Uterus (tissue), 4 donors: Measurements from ENCODE around the gene DNMT3A. TPM values are rescaled to one million over a fixed set of nuclear protein-coding genes. Genes with fewer than 3 reads are reported as not detected.
A peak's percentile ranks its signal among the peaks of the same experiment; 100 is the strongest.

Source experiments
- DNase-seq, 2 donors: peaks; one replicate each; pipeline ENCODE4 v3.0.0-alpha.2; 2019 to 2020
- H3K27ac ChIP-seq, 2 donors: fragments of 200-600 bp; sonication (generic); 1 replicate in 1 of 2; 2 replicates in 1 of 2; pipeline ENCODE4 v1.5.1; 2016 to 2018
- H3K27me3 ChIP-seq, 2 donors: fragments of 200-600 bp; sonication (generic); one replicate each; pipeline ENCODE4 v1.5.1; 2018 to 2019; ENCODE audit warnings: control low read depth in 1 of 2
- H3K36me3 ChIP-seq, 2 donors: fragments of 200-600 bp; sonication (generic); one replicate each; pipeline ENCODE4 v1.5.1; 2019; ENCODE audit warnings: control low read depth in 1 of 2
- H3K4me1 ChIP-seq, 2 donors: fragments of 200-600 bp; sonication (generic); one replicate each; pipeline ENCODE4 v1.5.1; 2018 to 2019; ENCODE audit warnings: control low read depth in 1 of 2
- H3K4me3 ChIP-seq, 2 donors: fragments of 200-600 bp; sonication (generic); 1 replicate in 1 of 2; 2 replicates in 1 of 2; pipeline ENCODE4 v1.5.1; 2018 to 2019; ENCODE audit warnings: mild to moderate bottlenecking in 1 of 2
- H3K9me3 ChIP-seq, 2 donors: fragments of 200-600 bp; sonication (generic); one replicate each; pipeline ENCODE4 v1.5.1; 2019; ENCODE audit warnings: control low read depth in 1 of 2
- CTCF ChIP-seq, 4 experiments: fragments of 200-600 bp in 2 of 4; fragments of 450-650 bp in 2 of 4; sonication (generic) in 2 of 4; IDR thresholded peaks; one replicate each; pipeline ENCODE4 v1.5.1; 2016 to 2019; ENCODE audit warnings: antibody characterized with exemption in 4 of 4, mild to moderate bottlenecking in 2 of 4, moderate library complexity in 1 of 4
- POLR2A ChIP-seq, 2 donors: fragments of 450-650 bp; IDR thresholded peaks; one replicate each; pipeline ENCODE4 v1.6.1; 2016; ENCODE audit warnings: antibody characterized with exemption in 2 of 2, mild to moderate bottlenecking in 1 of 2, moderate library complexity in 1 of 2
- intact Hi-C: fragments of 100-400 bp; cut with DNase I; formaldehyde crosslinking; loops from one replicate; pipeline ENCODE4 v1.15.1; 2023; ENCODE audit warnings: low total_unique reads
- total RNA-seq, 4 donors: library from RNA; depleted of rRNA in 3 of 4; stranded (reverse); fragments of >200 nt in 3 of 4; gene quantifications; one replicate each; pipeline versions ENCODE4 v1.1.0 to v1.2.4, GENCODE V29; 2014 to 2023
- donor health status: DM: yes; HTN: yes; CAD: no.

DNMT3A gene
- total RNA-seq, 4 donors from 2014 or later: 2.3 to 95.8 (median 29.9) TPM

DNA sequence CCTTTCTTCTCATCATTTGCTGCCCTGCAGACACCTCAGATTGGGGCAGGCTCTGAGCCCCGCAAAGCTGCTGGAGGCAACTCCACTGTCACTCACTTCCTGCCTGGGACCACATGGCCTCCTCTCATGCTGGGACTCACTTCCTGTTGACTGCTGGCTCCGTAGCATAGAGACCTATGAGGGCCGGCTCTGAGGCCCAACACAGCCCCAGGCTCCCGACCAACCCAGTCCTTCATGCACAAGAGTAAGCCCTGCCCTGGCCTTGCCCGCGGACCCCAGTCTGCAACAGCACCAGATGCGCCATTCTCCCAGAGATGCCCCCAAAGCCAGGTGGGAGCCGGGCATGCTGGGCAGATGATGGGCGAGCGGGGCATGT lies 55.7 kb downstream of the DNMT3A start:
- intact Hi-C loops: no loop called here
- Histone ChIP-seq H3K9me3 (no peaks in the 10 kb centered on the region), H3K4me1 (peaks cover 0 to 3% of the 10 kb centered on the region in 2 donors), H3K36me3 (no peaks in the 10 kb centered on the region), H3K27ac (peak overlapping the region in 1 of 2 donors; percentile 23), H3K27me3 (no peaks in the 10 kb centered on the region), H3K4me3 (no peak overlapping the region)
- TF ChIP-seq POLR2A (IDR thresholded peaks at IDR 0.05): no peak
- no peak for TF ChIP-seq CTCF (IDR thresholded peaks at IDR 0.05)
- DNase-seq: no peak

- TF ChIP-seq CTCF (IDR thresholded peaks at IDR 0.05): no peak
- no peak for TF ChIP-seq POLR2A (IDR thresholded peaks at IDR 0.05)
These were observed 56.3 kb downstream of the DNMT3A start for GRCh38 chr2:25285265-25286024.

GRCh38 chr2:25284756-25285155 lies 57.0 kb downstream of the DNMT3A start:
- no peaks in the 10 kb centered on the region for H3K27me3 ChIP-seq
- DNase-seq: no peak
- H3K9me3 ChIP-seq: no peaks in the 10 kb centered on the region
- H3K36me3 ChIP-seq: no peaks in the 10 kb centered on the region
- H3K4me3 ChIP-seq: no peak overlapping the region
- TF ChIP-seq CTCF (IDR thresholded peaks at IDR 0.05): no peak
- TF ChIP-seq POLR2A (IDR thresholded peaks at IDR 0.05): no peak
- no peaks in the 10 kb centered on the region for H3K4me1 ChIP-seq
- intact Hi-C loops: no loop called here
- H3K27ac ChIP-seq: no peak overlapping the region

More at GRCh38 chr2:25285265-25286024, 56.3 kb downstream of the DNMT3A start:
- no peak for DNase-seq
- Histone ChIP-seq H3K36me3 (no peaks in the 10 kb centered on the region), H3K4me3 (no peak overlapping the region), H3K27ac (peak overlapping the region in 1 of 2 donors; percentile 23), H3K4me1 (no peaks in the 10 kb centered on the region), H3K9me3 (no peaks in the 10 kb centered on the region), H3K27me3 (no peaks in the 10 kb centered on the region)
- intact Hi-C loops: no loop called here

- Histone ChIP-seq H3K9me3 (no peaks in the 10 kb centered on the region), H3K4me1 (no peaks in the 10 kb centered on the region), H3K36me3 (no peaks in the 10 kb centered on the region), H3K27ac (no peak overlapping the region), H3K27me3 (no peaks in the 10 kb centered on the region), H3K4me3 (no peak overlapping the region)
- DNase-seq: no peak
- TF ChIP-seq POLR2A (IDR thresholded peaks at IDR 0.05): no peak
- no peak for TF ChIP-seq CTCF (IDR thresholded peaks at IDR 0.05)
- intact Hi-C loops: no loop called here
These were observed 57.8 kb downstream of the DNMT3A start for GRCh38 chr2:25283921-25284320.

DNA sequence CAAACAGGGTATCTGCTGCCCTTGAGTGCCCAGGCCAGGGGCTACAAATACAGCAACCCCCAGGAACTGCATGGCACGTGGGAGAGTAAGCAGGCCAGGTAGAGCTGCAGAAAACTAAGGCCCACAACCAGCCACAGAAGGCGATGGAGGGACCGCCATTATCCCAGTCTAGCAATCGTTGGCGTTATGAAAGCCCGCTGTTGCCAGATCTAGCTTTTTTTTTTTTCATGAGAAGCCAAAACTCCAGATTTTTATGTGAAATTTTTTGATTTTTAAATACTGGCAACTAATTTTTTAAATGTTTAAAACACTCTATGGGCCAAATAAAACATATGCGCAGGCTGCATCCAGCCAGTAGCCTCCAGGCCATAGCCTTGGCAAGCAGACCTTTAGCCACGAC lies 59.8 kb downstream of the DNMT3A start:
- Histone ChIP-seq H3K27me3 (no peaks in the 10 kb centered on the region), H3K9me3 (no peaks in the 10 kb centered on the region), H3K27ac (no peak overlapping the region), H3K4me3 (no peak overlapping the region), H3K4me1 (no peaks in the 10 kb centered on the region), H3K36me3 (no peaks in the 10 kb centered on the region)
- no peak for DNase-seq
- intact Hi-C loops: no loop called here
- no peak for TF ChIP-seq POLR2A (IDR thresholded peaks at IDR 0.05)
